HUES6 (cell line): Measurements from ENCODE around the gene NBAS.

Experiments
- H3K27ac ChIP-seq: 2 replicates; pipeline ENCODE4 v1.7.0; 2013; ENCODE audit warnings: low read depth, mild to moderate bottlenecking, low read length, inconsistent platforms
- H3K27me3 ChIP-seq: 2 replicates; pipeline ENCODE4 v1.6.1; 2013; ENCODE audit warnings: low read length; ENCODE audit not compliant: control insufficient read depth, insufficient read depth
- H3K36me3 ChIP-seq: 2 replicates; pipeline ENCODE4 v1.6.1; 2013; ENCODE audit warnings: low read length; ENCODE audit not compliant: control insufficient read depth, insufficient read depth
- H3K4me1 ChIP-seq: 2 replicates; pipeline ENCODE4 v1.6.1; 2013; ENCODE audit warnings: low read length; ENCODE audit not compliant: control insufficient read depth, insufficient read depth
- H3K4me3 ChIP-seq: 2 replicates; pipeline ENCODE4 v1.5.1; 2013; ENCODE audit warnings: low read depth, low read length
- H3K9ac ChIP-seq: one replicate; pipeline ENCODE4 v1.6.1; 2013; ENCODE audit warnings: mild to moderate bottlenecking, low read length
- H3K9me3 ChIP-seq: 2 replicates; pipeline ENCODE4 v1.6.1; 2013; ENCODE audit warnings: low read depth, low read length; ENCODE audit not compliant: control insufficient read depth, insufficient read depth

The NBAS gene

GRCh38 chr2:15601681-15602080 is 40.5 kb upstream of the NBAS start:
- no peaks in the 10 kb centered on the region for H3K9me3 ChIP-seq
- no peaks in the 10 kb centered on the region for H3K4me1 ChIP-seq
- H3K27me3 ChIP-seq, result no peaks in the 10 kb centered on the region
- no peak overlapping the region for H3K9ac ChIP-seq
- no peak overlapping the region for H3K27ac ChIP-seq
- H3K4me3 ChIP-seq, result no peak overlapping the region
- peaks cover 97% of the 10 kb centered on the region for H3K36me3 ChIP-seq

DNA sequence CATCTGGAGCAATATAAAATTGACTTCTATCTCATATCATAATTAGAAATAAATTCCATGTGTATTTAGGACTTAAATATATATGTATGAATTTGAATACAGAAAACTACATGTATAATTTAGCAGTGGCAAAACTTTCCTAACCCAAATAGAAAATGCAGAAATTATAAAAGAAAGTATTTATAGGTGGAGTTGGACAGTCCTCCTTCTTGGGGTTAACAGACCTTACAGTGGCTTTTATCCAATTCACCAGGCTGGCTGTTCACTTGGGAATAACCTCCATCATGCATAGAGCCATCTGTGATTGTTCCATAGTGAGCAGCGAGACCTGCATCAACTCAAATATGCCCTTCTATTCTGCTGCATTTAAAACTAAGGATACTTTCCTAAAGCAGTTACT is 38.9 kb upstream of the NBAS start:
- Histone ChIP-seq H3K36me3 (peaks cover 97% of the 10 kb centered on the region), H3K9me3 (no peaks in the 10 kb centered on the region), H3K9ac (no peak overlapping the region), H3K27ac (no peak overlapping the region), H3K27me3 (no peaks in the 10 kb centered on the region), H3K4me3 (no peak overlapping the region), H3K4me1 (no peaks in the 10 kb centered on the region)

- Histone ChIP-seq H3K36me3 (peaks cover 77% of the 10 kb centered on the region), H3K27me3 (no peaks in the 10 kb centered on the region), H3K9ac (no peak overlapping the region), H3K9me3 (no peaks in the 10 kb centered on the region), H3K27ac (no peak overlapping the region), H3K4me3 (no peak overlapping the region), H3K4me1 (no peaks in the 10 kb centered on the region)
Measured at GRCh38 chr2:15596968-15597367, 35.8 kb upstream of the NBAS start.

- Histone ChIP-seq H3K27ac (no peak overlapping the region), H3K27me3 (no peaks in the 10 kb centered on the region), H3K9ac (no peak overlapping the region), H3K9me3 (no peaks in the 10 kb centered on the region), H3K36me3 (peaks cover 71% of the 10 kb centered on the region), H3K4me3 (no peak overlapping the region), H3K4me1 (0 out of 2 replicates have a peak, but pooled peaks cover under 1% of the 10 kb centered on the region)
Measured at GRCh38 chr2:15596350-15596749, 35.2 kb upstream of the NBAS start.

GRCh38 chr2:15595936-15596335 is 34.8 kb upstream of the NBAS start:
- Histone ChIP-seq H3K36me3 (peaks cover 67% of the 10 kb centered on the region), H3K9ac (no peak overlapping the region), H3K4me3 (no peak overlapping the region), H3K9me3 (no peaks in the 10 kb centered on the region), H3K4me1 (0 out of 2 replicates have a peak, but pooled peaks cover 4% of the 10 kb centered on the region), H3K27ac (no peak overlapping the region), H3K27me3 (no peaks in the 10 kb centered on the region)

DNA sequence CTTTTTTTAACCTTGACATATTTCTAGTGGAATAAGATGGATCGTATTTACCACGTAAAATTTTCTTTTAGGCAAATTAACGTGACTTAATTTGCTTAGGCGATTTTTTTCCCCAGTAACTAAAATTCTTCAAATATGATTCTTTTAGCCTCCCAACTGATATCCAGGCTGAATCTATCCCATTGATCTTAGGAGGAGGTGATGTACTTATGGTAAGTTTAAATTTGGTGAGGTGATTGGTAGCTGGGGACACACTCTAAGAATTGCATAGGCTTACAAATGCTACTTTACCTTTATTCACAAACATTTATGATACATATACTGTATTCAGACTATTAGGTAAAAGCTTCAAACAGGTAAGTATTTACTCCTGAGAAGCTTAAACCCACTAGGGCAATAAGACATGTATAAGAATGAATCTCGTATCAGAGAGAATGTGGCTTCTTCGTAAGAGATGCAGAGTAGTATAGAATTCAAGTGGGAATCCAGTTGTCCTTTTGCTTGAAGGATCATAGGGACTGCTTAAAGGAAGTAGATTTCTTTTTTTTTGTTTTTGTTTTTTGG is 34.3 kb upstream of the NBAS start:
- no peaks in the 10 kb centered on the region for H3K27me3 ChIP-seq

GRCh38 chr2:15594291-15595256 is 33.4 kb upstream of the NBAS start:
- Histone ChIP-seq H3K9ac (no peak overlapping the region), H3K4me3 (no peak overlapping the region)

More for the DNA sequence above, 34.3 kb upstream of the NBAS start:
- H3K4me1 ChIP-seq, result 0 out of 2 replicates have a peak, but pooled peaks cover 6% of the 10 kb centered on the region
- no peak overlapping the region for H3K4me3 ChIP-seq
- H3K36me3 ChIP-seq, result peaks cover 63% of the 10 kb centered on the region
- H3K9me3 ChIP-seq, result no peaks in the 10 kb centered on the region
- H3K27ac ChIP-seq, result no peak overlapping the region
- H3K9ac ChIP-seq, result no peak overlapping the region

DNA sequence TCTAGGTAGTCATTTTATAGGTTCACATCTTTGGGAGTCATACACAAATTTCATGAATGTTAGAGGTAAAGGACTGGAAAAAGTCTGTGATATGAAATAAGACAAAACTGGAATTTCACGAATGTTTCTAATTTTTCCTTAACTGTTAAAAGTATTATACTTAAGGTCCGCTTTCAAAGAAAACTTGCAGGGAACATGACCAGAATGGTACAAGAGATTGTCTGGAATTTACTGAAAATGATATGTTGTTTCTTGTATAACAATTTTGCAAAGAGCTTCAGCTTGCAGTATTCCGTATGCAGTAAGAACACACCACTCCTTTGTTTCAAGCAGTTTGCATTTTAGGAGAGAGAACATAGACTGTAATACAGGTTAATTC is 32.2 kb upstream of the NBAS start:
- Histone ChIP-seq H3K27ac (no peak overlapping the region), H3K9ac (no peak overlapping the region), H3K9me3 (no peaks in the 10 kb centered on the region), H3K27me3 (no peaks in the 10 kb centered on the region), H3K4me3 (peak overlapping the region; percentile 91; the same call in 1 of the 2 replicates), H3K36me3 (peaks cover 44% of the 10 kb centered on the region), H3K4me1 (0 out of 2 replicates have a peak, but pooled peaks cover 6% of the 10 kb centered on the region)

More at GRCh38 chr2:15594291-15595256, 33.4 kb upstream of the NBAS start:
- no peaks in the 10 kb centered on the region for H3K9me3 ChIP-seq
- peaks cover 54% of the 10 kb centered on the region for H3K36me3 ChIP-seq
- H3K4me1 ChIP-seq, result 0 out of 2 replicates have a peak, but pooled peaks cover 6% of the 10 kb centered on the region
- H3K27ac ChIP-seq, result no peak overlapping the region
- H3K27me3 ChIP-seq, result no peaks in the 10 kb centered on the region

- H3K4me3 ChIP-seq, result peak within 1 kb of the TSS; percentile 91
- H3K4me1 ChIP-seq, result 0 out of 2 replicates have a peak, but pooled peaks cover 6% of the 10 kb centered on the region
- no peaks in the 10 kb centered on the region for H3K9me3 ChIP-seq
- H3K36me3 ChIP-seq, result peaks cover 29% of the 10 kb centered on the region
- peak within 1 kb of the TSS; percentile 97 for H3K9ac ChIP-seq
- H3K27ac ChIP-seq, result peak within 1 kb of the TSS; percentile 94
- H3K27me3 ChIP-seq, result no peaks in the 10 kb centered on the region
Measured at GRCh38 chr2:15591692-15592463, 30.7 kb upstream of the NBAS start, which contains the start of gene DDX1. Gene DDX1 (plus strand): TSS chr2:15591868. CDS start chr2:15591934, 66 bp downstream.

DNA sequence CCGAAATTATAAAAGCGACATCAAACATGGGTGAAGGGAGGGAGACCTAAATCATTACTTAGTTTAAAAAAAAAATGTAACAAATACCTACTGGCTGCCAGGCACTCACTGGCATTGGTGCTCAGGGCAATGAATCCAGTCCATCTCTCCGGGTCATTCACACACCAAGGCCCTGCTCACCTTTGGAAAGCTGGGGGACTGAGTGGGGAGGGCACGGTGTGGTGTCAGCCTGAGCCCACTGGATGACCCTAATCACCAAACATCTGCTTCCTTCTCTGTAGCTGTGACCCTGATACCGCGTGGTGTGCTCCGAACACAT is 30.2 kb upstream of the NBAS start:
- Histone ChIP-seq H3K4me3 (peak overlapping the region; percentile 91), H3K36me3 (peaks cover 24% of the 10 kb centered on the region), H3K27me3 (no peaks in the 10 kb centered on the region), H3K27ac (no peak overlapping the region; the same call in 1 of the 2 replicates), H3K9ac (peak overlapping the region; percentile 97), H3K9me3 (no peaks in the 10 kb centered on the region), H3K4me1 (0 out of 2 replicates have a peak, but pooled peaks cover 6% of the 10 kb centered on the region)
